Activated CD4-positive, CD25-positive, alpha-beta regulatory T cell treated with anti-CD3 and anti-CD28 coated beads, Interleukin-2, amount 50 U/mL, for 24 hours (primary cell): ENCODE data around the gene PIGC.

Experiments used
- ATAC-seq, 2 donors: fragments of 150-1000 bp; cut with Tn5 transposase; one replicate each; pipeline ENCODE4 v1.10.0; 2021; ENCODE audit warnings: mild to moderate bottlenecking in 1 of 2, moderate library complexity in 1 of 2

Gene PIGC

GRCh38 chr1:172429331-172430127 lies 14.3 kb downstream of the PIGC start:
- peak; percentile 35 to 41 for ATAC-seq

DNA sequence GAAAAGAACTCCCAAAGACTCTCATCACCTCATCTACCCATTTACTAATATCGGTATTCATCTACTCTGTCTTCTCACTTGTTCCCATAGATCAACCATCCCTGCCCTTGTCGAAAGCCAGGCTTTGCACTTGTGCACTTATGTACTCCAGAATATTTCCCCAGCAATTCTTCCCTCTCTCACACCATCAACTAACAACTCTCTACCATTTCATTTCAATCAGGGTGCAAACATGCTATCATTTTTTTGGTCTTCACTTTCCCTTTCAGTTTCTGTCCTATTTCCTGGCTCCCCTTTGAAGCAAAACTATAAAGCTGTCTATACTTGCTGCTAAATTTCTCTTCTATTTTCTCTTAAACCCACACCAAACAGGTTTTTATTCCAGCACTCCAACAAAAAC lies 16.7 kb downstream of the PIGC start:
- ATAC-seq = peak in 1 of 2 donors; percentile 47

- ATAC-seq = no peak
Observed at GRCh38 chr1:172425339-172425738, 18.5 kb downstream of the PIGC start.

DNA sequence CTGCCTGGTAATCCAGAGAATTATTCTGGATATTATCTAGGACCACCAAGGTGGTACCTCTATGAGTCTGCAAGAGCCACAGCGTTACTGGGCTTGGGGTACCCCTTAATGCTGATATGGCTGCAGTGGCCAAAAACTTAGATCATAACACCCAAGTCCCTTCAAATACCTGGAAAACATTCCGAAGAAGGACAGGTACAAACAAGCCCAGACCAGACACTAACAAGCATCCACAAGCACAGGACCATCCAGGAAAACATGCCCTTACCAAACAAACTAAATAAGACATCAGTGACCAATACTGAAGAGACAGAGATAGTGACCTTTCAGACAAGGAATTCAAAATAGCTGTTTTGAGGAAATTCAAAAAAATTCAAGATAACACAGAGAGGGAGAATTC lies 20.5 kb downstream of the PIGC start:
- no peak for ATAC-seq

GRCh38 chr1:172421974-172422604 lies 21.8 kb downstream of the PIGC start:
- no peak for ATAC-seq

DNA sequence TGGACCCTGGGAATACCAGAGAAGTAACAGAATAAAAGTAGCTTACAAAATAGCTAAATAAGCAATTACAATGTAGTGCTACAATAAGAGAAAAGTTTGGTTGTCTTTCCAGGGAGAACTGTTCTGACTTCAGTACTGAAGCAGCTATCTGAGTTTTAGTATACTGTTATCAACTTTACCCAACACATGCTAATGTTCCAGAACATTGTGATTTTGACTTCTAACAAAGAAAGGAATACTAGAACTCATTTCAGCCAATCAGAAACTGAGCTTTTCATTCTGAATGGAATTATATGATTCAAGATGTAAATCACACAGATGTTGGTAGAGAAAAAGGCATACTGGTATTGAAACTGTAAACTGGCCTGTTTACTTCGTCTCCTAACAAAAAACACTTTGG lies 23.5 kb downstream of the PIGC start, which contains the start of gene C1orf105:
Gene C1orf105 (plus strand): TSS at position 301 of the 400 bp plus-strand sequence. CDS start 201 bp downstream, outside the sequence.
- no peak for ATAC-seq

DNA sequence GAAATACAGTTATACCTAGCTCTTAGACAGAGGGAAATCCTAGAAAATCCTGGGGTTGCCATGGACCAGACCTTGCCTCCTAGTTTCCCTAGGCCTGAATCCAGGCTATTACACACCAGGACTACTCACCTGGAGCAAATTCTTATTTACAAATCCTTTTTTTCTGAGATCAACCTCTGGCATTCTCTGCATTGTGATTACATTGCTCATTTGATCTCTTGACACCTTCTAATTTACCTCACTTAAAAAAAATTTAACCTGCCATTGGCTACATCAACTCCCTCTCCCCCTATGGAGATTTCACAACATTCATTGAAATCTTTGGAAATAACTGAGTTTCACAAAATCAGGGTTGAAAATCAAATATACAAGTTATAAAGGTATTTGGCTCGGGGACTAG lies 26.3 kb downstream of the PIGC start:
- ATAC-seq = no peak

GRCh38 chr1:172416496-172417035 lies 27.3 kb downstream of the PIGC start:
- no peak for ATAC-seq

- ATAC-seq = no peak
Observed at GRCh38 chr1:172414331-172414730, 29.5 kb downstream of the PIGC start.

DNA sequence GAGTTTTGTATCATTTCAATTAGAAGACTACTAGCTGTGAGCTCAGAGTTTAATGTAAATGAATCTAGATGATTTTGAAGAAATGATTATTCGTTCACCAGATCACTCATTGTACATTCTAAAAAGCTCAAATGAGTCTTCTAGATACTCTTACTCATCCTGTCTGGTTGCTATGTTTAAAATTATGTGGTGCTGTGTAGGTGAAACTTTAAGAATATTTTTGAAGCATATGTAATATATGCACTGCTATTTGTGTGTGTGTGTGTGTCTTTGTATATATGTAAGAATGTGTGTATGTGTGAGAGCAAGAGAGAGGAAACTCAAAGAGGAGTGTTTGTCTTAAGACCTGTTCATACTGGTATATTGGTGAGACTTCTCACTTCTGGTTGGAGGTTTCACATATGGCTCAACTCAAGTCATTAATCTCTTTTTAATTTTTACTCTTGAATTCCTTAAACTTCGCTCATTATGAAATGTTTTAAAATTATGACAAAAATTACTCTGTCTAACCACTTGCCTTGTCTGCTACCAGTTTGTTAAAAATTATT lies 32.0 kb downstream of the PIGC start:
- peak; percentile 81 to 90 for ATAC-seq

- ATAC-seq = no peak
Observed at GRCh38 chr1:172410027-172410426, 33.8 kb downstream of the PIGC start.

DNA sequence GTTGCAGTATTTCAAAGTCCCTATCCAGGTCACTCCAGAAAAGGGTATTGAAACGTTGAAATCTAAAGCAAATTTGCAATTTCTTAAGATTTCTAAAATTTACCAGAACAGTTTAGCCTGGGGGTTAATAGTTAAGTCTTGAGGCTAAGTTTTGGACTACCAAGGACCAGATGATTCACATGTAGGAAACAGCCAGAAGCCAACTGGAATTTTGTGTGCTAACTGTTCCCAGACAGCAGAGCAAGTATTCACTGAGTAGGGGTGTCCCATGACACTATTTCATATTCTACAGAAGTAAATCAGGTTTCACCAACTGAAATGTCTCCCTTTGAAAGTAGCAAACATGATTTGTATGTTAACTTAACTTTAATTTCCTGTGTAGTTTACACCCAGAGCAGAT lies 34.9 kb downstream of the PIGC start:
- no peak for ATAC-seq

- ATAC-seq = no peak
Observed at GRCh38 chr1:172406968-172407367, 36.9 kb downstream of the PIGC start.

DNA sequence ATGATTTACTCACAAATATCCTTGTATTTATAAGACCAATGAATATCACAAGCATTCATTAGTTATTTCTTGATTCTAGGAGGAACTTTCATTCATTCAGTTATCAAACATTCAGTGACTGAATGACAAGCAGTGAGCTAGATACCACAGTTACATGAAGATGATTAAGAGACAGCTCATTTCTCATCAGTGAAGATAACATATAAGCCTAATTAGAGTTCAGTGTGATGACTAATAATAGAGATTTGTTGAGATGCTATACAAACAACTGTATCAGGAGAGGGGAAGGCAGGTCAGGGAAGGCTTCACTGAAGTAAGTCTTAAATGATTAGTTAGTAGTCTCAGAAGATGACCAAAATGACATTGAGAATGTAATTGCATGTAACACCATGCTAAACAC lies 38.0 kb downstream of the PIGC start:
- peak; percentile 95 to 98 for ATAC-seq

GRCh38 chr1:172404121-172404520 lies 39.7 kb downstream of the PIGC start:
- ATAC-seq = no peak

DNA sequence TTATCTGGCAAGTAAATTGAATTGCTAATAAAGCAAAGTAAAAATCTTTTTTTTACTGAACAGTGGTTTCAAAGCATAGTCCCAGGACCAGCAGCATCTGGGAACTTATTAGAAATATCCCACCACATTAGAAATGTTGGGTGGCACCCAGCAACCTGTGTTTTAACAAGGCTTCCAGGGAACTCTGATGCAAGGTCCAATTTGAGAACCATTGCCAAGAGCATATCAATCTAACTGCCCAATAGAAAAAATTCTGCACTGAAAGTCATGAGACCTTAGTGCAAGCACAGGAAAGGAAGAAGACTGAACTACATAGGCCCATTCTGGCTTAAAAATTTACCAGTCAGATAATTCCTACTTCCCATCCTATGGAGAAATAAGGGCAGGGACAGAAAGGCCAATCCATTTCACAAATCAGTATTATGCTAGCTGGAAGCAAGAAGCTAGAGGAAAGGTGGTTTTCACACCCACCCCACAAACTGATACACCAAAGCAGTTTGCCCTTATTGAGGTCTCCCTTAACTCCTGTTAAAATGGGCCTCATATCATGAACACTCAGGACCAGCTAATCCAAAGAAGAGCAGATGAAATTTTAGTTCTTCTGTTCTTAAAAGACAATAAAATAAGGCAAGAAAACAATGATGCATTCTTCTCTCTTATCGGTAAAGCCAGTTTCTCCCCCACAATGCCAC lies 40.8 kb downstream of the PIGC start:
- no peak for ATAC-seq

DNA sequence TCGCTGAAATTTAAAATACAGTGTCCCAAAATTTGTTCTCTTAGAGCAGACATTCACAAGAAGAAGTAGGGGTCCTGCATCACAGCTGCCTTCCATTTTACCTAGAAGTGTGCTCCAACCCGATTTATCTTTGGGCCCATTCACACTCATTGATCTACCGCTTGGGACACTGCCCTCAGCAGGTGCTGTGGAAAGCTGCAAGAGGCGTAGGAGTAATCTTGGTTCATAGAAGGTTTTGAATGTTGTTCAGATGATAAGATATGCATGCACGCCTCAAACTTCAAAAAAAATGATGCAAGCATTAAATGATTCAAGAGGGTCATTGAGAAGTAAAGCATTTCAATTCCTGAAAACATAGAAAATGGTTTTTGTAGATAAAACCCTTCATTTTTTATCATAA lies 42.0 kb downstream of the PIGC start:
- no peak for ATAC-seq

GRCh38 chr1:172401477-172401876 lies 42.4 kb downstream of the PIGC start:
- no peak for ATAC-seq

- no peak for ATAC-seq
Observed at GRCh38 chr1:172400722-172401105, 43.2 kb downstream of the PIGC start.

GRCh38 chr1:172399756-172400721 lies 43.8 kb downstream of the PIGC start:
- no peak for ATAC-seq

GRCh38 chr1:172398970-172399755 lies 44.7 kb downstream of the PIGC start:
- ATAC-seq = peak; percentile 45 to 59
